Endodermal cell (in vitro differentiated cells): ENCODE results near the gene SPACA7. TPM values are rescaled to one million over a fixed set of nuclear protein-coding genes. Genes with fewer than 3 reads are reported as not detected.

Source experiments
- DNase-seq: peaks from one replicate; pipeline ENCODE4 v3.0.0-alpha.2; 2017
- H3K27ac ChIP-seq: 2 replicates; pipeline ENCODE4 v1.5.1; 2013; ENCODE audit warnings: mild to moderate bottlenecking, low read depth, low read length, moderate library complexity
- H3K27me3 ChIP-seq: 2 replicates; pipeline ENCODE4 v1.6.1; 2013; ENCODE audit warnings: mild to moderate bottlenecking, low read length, moderate library complexity; ENCODE audit not compliant: insufficient read depth, control insufficient read depth, poor library complexity, severe bottlenecking
- H3K36me3 ChIP-seq: 2 replicates; pipeline ENCODE4 v1.7.0; 2013; ENCODE audit warnings: mild to moderate bottlenecking, low read length, moderate library complexity; ENCODE audit not compliant: control insufficient read depth, insufficient read depth
- H3K4me1 ChIP-seq: one replicate; pipeline ENCODE4 v1.7.0; 2013; ENCODE audit warnings: low read length; ENCODE audit not compliant: control insufficient read depth, insufficient read depth
- H3K4me3 ChIP-seq: 2 replicates; pipeline ENCODE4 v1.5.1; 2013; ENCODE audit warnings: mild to moderate bottlenecking, low read length, moderate library complexity
- H3K9ac ChIP-seq: 2 replicates; pipeline ENCODE4 v1.6.1; 2013; ENCODE audit warnings: mild to moderate bottlenecking, low read length, moderate library complexity; ENCODE audit not compliant: poor library complexity, severe bottlenecking; ENCODE audit errors: extremely low read depth
- H3K9me3 ChIP-seq: 2 replicates; pipeline ENCODE4 v1.6.1; 2013; ENCODE audit warnings: mild to moderate bottlenecking, low read length, moderate library complexity; ENCODE audit not compliant: control insufficient read depth
- H3K27ac Mint-ChIP-seq: 2 replicates; pipeline ENCODE4 v1.8.0; 2020; ENCODE audit warnings: mixed read lengths
- H3K27me3 Mint-ChIP-seq: 2 replicates; pipeline ENCODE4 v1.8.0; 2021; ENCODE audit warnings: mild to moderate bottlenecking, mixed read lengths; ENCODE audit not compliant: insufficient read depth
- H3K36me3 Mint-ChIP-seq: 2 replicates; pipeline ENCODE4 v1.8.0; 2020; ENCODE audit warnings: low read depth, mixed read lengths
- H3K4me1 Mint-ChIP-seq: 2 replicates; pipeline ENCODE4 v1.8.0; 2020; ENCODE audit warnings: mixed read lengths
- H3K4me3 Mint-ChIP-seq: 2 replicates; pipeline ENCODE4 v1.8.0; 2020; ENCODE audit warnings: mild to moderate bottlenecking, moderate library complexity, mixed read lengths
- H3K9me3 Mint-ChIP-seq: 2 replicates; pipeline ENCODE4 v1.8.0; 2020; ENCODE audit warnings: mild to moderate bottlenecking, mixed read lengths
- CTCF ChIP-seq: fragments of 200-600 bp; sonication (generic); conservative IDR thresholded peaks from 2 replicates; pipeline ENCODE4 v1.5.0; 2021; ENCODE audit warnings: antibody characterized with exemption, mild to moderate bottlenecking
- WGBS, 2 experiments: methylation state at CpG; one replicate each; pipeline versions ENCODE4 v1.1.5 to v1.1.7; 2013; ENCODE audit warnings: missing lambda C conversion rate in 2 of 2, mixed read lengths in 1 of 2; ENCODE audit not compliant: insufficient coverage in 1 of 2, insufficient read length in 1 of 2; 5-methylcytosine and 5-hydroxymethylcytosine counted together
- total RNA-seq, 2 donors: library from RNA; stranded (reverse); fragmentation: NEBNext Ultra II Directional in 1 of 2; extraction: Animal tissue kit (Norgen Biotek cat#: 25700) in 1 of 2; gene quantifications; 2 replicates in 1 of 2; 3 replicates in 1 of 2; pipeline ENCODE4 v1.2.1, GENCODE V29; 2021

Gene SPACA7
- total RNA-seq, 2 donors from 2014 or later = not detected

DNA sequence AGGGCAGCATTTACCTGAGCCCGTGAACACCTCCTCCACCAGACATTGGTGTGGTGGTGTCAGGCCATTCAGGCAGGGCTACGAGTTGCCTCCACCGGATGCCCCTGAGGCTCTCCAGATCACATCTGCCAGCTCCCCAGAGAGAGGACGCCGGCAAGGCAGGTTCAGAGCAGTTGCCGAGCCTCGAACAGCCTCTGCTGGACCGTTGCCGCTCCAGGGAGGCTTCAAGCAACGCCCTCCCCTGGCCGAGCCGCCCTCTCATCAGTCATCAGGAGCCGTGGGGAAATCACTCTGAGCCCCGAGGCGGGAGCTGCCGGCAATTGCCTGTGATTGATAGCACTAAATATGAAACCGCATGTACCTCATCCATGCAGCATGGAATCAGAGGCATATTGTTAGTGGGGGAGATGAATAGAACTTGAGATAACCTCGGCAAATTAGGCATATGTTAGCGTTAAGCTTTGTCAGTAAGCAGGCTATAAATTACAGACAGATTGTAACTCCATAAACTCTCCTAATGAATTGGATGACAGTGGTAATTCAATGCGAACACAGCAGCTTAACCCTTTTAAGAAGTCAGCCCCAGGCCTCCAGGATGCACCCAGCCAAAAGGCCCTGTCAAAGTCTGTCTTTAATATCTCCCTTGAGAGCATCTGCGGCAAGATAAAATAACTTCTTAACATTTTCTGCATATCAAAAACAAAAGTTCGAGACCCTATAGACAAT, 29.8 kb upstream of the SPACA7 start:
- peak; percentile 33 for TF ChIP-seq CTCF
- Mint-ChIP-seq H3K4me3 (no peak overlapping the region), H3K36me3 (no peaks in the 10 kb centered on the region), H3K9me3 (no peaks in the 10 kb centered on the region), H3K4me1 (peaks cover 6% of the 10 kb centered on the region), H3K27me3 (peaks cover 49% of the 10 kb centered on the region), H3K27ac (no peak overlapping the region)
- Histone ChIP-seq H3K27ac (no peak overlapping the region), H3K9ac (no peak overlapping the region), H3K27me3 (peaks cover 39% of the 10 kb centered on the region), H3K4me3 (no peak overlapping the region), H3K36me3 (no peaks in the 10 kb centered on the region), H3K9me3 (no peaks in the 10 kb centered on the region), H3K4me1 (no peaks in the 10 kb centered on the region)
- peak; percentile 80 for DNase-seq
- 22 to 37% methylated on average over 13 to 21 of the region's 22 CpGs for WGBS, 2 experiments

DNA sequence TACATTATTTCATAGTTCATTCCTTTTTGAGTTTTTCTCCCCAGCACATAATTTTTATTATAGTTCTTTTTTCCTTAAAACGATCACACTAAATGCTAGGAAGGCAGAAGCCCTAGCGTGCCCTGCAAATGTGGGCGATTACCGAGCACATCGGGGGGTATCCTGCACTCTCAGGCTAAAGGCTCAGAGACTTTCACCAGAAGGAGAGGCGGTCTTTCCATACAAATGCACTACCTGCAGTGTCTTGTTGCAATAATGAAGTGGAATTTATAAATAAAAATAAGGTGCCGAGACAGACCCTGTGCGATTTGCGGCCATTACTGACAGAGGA, 29.3 kb upstream of the SPACA7 start:
- Mint-ChIP-seq H3K4me1 (peaks cover 6% of the 10 kb centered on the region), H3K9me3 (no peaks in the 10 kb centered on the region), H3K4me3 (no peak overlapping the region), H3K36me3 (no peaks in the 10 kb centered on the region), H3K27ac (no peak overlapping the region), H3K27me3 (peaks cover 45% of the 10 kb centered on the region)
- H3K9me3 ChIP-seq = no peaks in the 10 kb centered on the region
- no peaks in the 10 kb centered on the region for H3K36me3 ChIP-seq
- peak; percentile 85 for DNase-seq
- no peak for TF ChIP-seq CTCF
- no peak overlapping the region for H3K27ac ChIP-seq
- WGBS, 2 experiments = 17 to 20% methylated on average over 9 of the region's 9 CpGs
- H3K27me3 ChIP-seq = peaks cover 34% of the 10 kb centered on the region
- no peak overlapping the region for H3K4me3 ChIP-seq
- no peaks in the 10 kb centered on the region for H3K4me1 ChIP-seq
- H3K9ac ChIP-seq = no peak overlapping the region

DNA sequence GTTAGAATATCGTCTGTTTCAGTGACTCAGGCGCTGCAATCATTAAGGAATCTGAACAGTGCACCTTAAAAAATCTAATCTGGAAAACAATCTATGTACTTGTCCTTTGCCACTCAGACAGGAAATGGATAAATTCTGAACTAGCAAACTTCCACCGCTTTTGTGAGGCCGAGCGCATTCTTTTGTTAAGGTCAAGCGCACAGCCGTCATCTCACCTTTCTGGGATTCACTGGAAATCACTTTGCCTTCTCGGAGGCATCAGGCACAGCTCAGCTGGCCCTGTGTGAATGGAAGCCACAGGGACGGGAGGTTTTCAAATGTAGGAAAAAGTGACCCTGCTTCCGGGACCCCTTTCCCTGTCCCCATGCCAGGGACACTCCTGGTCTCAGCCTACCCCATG, 28.2 kb upstream of the SPACA7 start:
- H3K9ac ChIP-seq = no peak overlapping the region
- peaks cover 34% of the 10 kb centered on the region for H3K27me3 ChIP-seq
- H3K36me3 ChIP-seq = no peaks in the 10 kb centered on the region
- 79 to 83% methylated on average over 8 to 10 of the region's 10 CpGs for WGBS, 2 experiments
- no peaks in the 10 kb centered on the region for H3K9me3 ChIP-seq
- no peak for TF ChIP-seq CTCF
- no peak overlapping the region for H3K4me3 ChIP-seq
- H3K9me3 Mint-ChIP-seq = no peaks in the 10 kb centered on the region
- no peaks in the 10 kb centered on the region for H3K4me1 ChIP-seq
- no peak for DNase-seq
- no peak overlapping the region for H3K27ac ChIP-seq
- H3K36me3 Mint-ChIP-seq = no peaks in the 10 kb centered on the region
- H3K27me3 Mint-ChIP-seq = peaks cover 40% of the 10 kb centered on the region
- no peak overlapping the region for H3K4me3 Mint-ChIP-seq
- H3K27ac Mint-ChIP-seq = no peak overlapping the region
- peaks cover 6% of the 10 kb centered on the region for H3K4me1 Mint-ChIP-seq
